HEK293 (cell line): ENCODE data around the gene DNASE1L3.

Experiments used
- CTCF ChIA-PET: fragments of 350-600 bp; formaldehyde crosslinking; extraction: SDS; loops from one replicate; lab custom pipeline; 2021; ENCODE audit warnings: antibody characterized with exemption; lab: Yijun Ruan, JAX
- POLR2A ChIA-PET: fragments of 300-600 bp; formaldehyde crosslinking; extraction: SDS; loops from one replicate; lab custom pipeline; 2020; ENCODE audit warnings: antibody characterized with exemption, inconsistent platforms; lab: Yijun Ruan, JAX
- H3K27ac ChIP-seq: fragments of 200-500 bp; sonication (Bioruptor generic); 2 replicates; pipeline ENCODE4 v1.5.1; 2014; ENCODE audit warnings: low read depth, low read length, control low read depth, inconsistent platforms; ENCODE audit errors: extremely low read depth
- H3K36me3 ChIP-seq, 2 experiments: fragments of 200-500 bp in 1 of 2; sonication (Bioruptor generic) in 1 of 2; 1 replicate in 1 of 2; 2 replicates in 1 of 2; pipeline ENCODE4 v1.5.1; 2014 to 2017; ENCODE audit warnings: inconsistent platforms in 2 of 2, low read length in 2 of 2; ENCODE audit not compliant: control insufficient read depth in 2 of 2, insufficient read depth in 1 of 2
- H3K4me1 ChIP-seq: fragments of 200-500 bp; sonication (Bioruptor generic); 2 replicates; pipeline ENCODE4 v1.5.1; 2014; ENCODE audit warnings: mild to moderate bottlenecking, low read length, inconsistent platforms; ENCODE audit not compliant: control insufficient read depth, insufficient read depth
- H3K4me3 ChIP-seq: 2 replicates; pipeline ENCODE4 v1.5.1; 2011; ENCODE audit warnings: low read depth, mild to moderate bottlenecking, control low read depth, low read length, moderate library complexity
- H3K9me3 ChIP-seq: fragments of 200-500 bp; sonication (Bioruptor generic); 2 replicates; pipeline ENCODE4 v1.5.1; 2014; ENCODE audit warnings: low read depth, low read length, inconsistent platforms; ENCODE audit not compliant: control insufficient read depth, insufficient read depth
- MEIS1 ChIP-seq: sonication (generic); formaldehyde crosslinking; IDR thresholded peaks from 2 replicates; pipeline ENCODE4 v1.8.1; 2022; ENCODE audit warnings: missing genetic modification reagents, mild to moderate bottlenecking, borderline replicate concordance
- PBX3 ChIP-seq: sonication (generic); formaldehyde crosslinking; IDR thresholded peaks from 2 replicates; pipeline ENCODE4 v1.8.1; 2022; ENCODE audit warnings: mild to moderate bottlenecking, moderate library complexity, missing genetic modification reagents
- SCRT2 ChIP-seq: fragments of 450-650 bp; formaldehyde crosslinking; IDR thresholded peaks from 2 replicates; pipeline ENCODE4 v1.5.1; 2016; ENCODE audit warnings: missing biosample characterization, missing genetic modification characterization
- ZBTB11 ChIP-seq: fragments of 450-650 bp; formaldehyde crosslinking; conservative IDR thresholded peaks from 2 replicates; pipeline ENCODE4 v1.5.1; 2016; ENCODE audit warnings: low read depth, missing biosample characterization, missing genetic modification characterization
- ZBTB8A ChIP-seq: fragments of 450-650 bp; formaldehyde crosslinking; IDR thresholded peaks from 2 replicates; pipeline ENCODE4 v1.5.1; 2016; ENCODE audit warnings: missing biosample characterization, missing genetic modification characterization
- ZFP3 ChIP-seq: fragments of 450-650 bp; formaldehyde crosslinking; IDR thresholded peaks from 2 replicates; pipeline ENCODE4 v1.5.1; 2016; ENCODE audit warnings: low read depth, missing biosample characterization, missing genetic modification characterization
- ZNF132 ChIP-seq: fragments of 450-650 bp; formaldehyde crosslinking; IDR thresholded peaks from 2 replicates; pipeline ENCODE4 v1.5.1; 2017; ENCODE audit warnings: missing biosample characterization, missing genetic modification characterization, borderline replicate concordance
- ZNF133 ChIP-seq: fragments of 450-650 bp; formaldehyde crosslinking; IDR thresholded peaks from 2 replicates; pipeline ENCODE4 v1.5.1; 2016; ENCODE audit warnings: missing biosample characterization, missing genetic modification characterization
- ZNF560 ChIP-seq: fragments of 450-650 bp; formaldehyde crosslinking; IDR thresholded peaks from 2 replicates; pipeline ENCODE4 v1.5.1; 2017; ENCODE audit warnings: missing biosample characterization, missing genetic modification characterization, borderline replicate concordance
- ZNF580 ChIP-seq: fragments of 450-650 bp; formaldehyde crosslinking; IDR thresholded peaks from 2 replicates; pipeline ENCODE4 v1.5.1; 2016; ENCODE audit warnings: missing biosample characterization, missing genetic modification characterization
- ZNF692 ChIP-seq: fragments of 450-650 bp; formaldehyde crosslinking; IDR thresholded peaks from 2 replicates; pipeline ENCODE4 v1.5.1; 2016; ENCODE audit warnings: missing biosample characterization, missing genetic modification characterization
- ZNF701 ChIP-seq: fragments of 450-650 bp; formaldehyde crosslinking; IDR thresholded peaks from 2 replicates; pipeline ENCODE4 v1.5.1; 2016; ENCODE audit warnings: missing biosample characterization, missing genetic modification characterization
- TF ChIP-seq, protein P1 (sequence below): fragments of 450-650 bp; formaldehyde crosslinking; IDR thresholded peaks from 2 replicates; pipeline ENCODE4 v1.5.1; 2016; ENCODE audit warnings: missing biosample characterization, missing genetic modification characterization
- TF ChIP-seq, protein P2 (sequence below): fragments of 450-650 bp; formaldehyde crosslinking; IDR thresholded peaks from 2 replicates; pipeline ENCODE4 v1.5.1; 2016; ENCODE audit warnings: missing biosample characterization, missing genetic modification characterization, borderline replicate concordance
- TF ChIP-seq, protein P3 (sequence below): fragments of 450-650 bp; formaldehyde crosslinking; IDR thresholded peaks from 2 replicates; pipeline ENCODE4 v1.5.1; 2016; ENCODE audit warnings: missing biosample characterization, missing genetic modification characterization
- TF ChIP-seq, protein P4 (sequence below): fragments of 450-650 bp; formaldehyde crosslinking; IDR thresholded peaks from 2 replicates; pipeline ENCODE4 v1.5.1; 2016; ENCODE audit warnings: missing biosample characterization, missing genetic modification characterization, borderline replicate concordance

Gene DNASE1L3

GRCh38 chr3:58152225-58153015 is 58.4 kb downstream of the DNASE1L3 start:
- ChIA-PET POLR2A (no interaction called here), CTCF (interaction anchor here (1.0 kb wide), 1 partner anchor 25 kb away, joined by 4 read pairs; no protein-coding TSS in a partner anchor)
- TF ChIP-seq, protein P1, sequence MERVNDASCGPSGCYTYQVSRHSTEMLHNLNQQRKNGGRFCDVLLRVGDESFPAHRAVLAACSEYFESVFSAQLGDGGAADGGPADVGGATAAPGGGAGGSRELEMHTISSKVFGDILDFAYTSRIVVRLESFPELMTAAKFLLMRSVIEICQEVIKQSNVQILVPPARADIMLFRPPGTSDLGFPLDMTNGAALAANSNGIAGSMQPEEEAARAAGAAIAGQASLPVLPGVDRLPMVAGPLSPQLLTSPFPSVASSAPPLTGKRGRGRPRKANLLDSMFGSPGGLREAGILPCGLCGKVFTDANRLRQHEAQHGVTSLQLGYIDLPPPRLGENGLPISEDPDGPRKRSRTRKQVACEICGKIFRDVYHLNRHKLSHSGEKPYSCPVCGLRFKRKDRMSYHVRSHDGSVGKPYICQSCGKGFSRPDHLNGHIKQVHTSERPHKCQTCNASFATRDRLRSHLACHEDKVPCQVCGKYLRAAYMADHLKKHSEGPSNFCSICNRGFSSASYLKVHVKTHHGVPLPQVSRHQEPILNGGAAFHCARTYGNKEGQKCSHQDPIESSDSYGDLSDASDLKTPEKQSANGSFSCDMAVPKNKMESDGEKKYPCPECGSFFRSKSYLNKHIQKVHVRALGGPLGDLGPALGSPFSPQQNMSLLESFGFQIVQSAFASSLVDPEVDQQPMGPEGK (tag by site-specific recombination): no peak
- TF ChIP-seq ZNF132 (no peak), ZNF692 (no peak), ZNF560 (tag by site-specific recombination) (no peak), ZNF133 (tag by site-specific recombination) (no peak), SCRT2 (tag by site-specific recombination) (no peak), ZBTB11 (tag by site-specific recombination) (no peak), MEIS1 (no peak), ZNF701 (tag by site-specific recombination) (no peak), ZFP3 (tag by site-specific recombination) (no peak), PBX3 (CRISPR knock-in tag) (no peak), ZBTB8A (no peak), ZNF580 (no peak)
- TF ChIP-seq, protein P2, sequence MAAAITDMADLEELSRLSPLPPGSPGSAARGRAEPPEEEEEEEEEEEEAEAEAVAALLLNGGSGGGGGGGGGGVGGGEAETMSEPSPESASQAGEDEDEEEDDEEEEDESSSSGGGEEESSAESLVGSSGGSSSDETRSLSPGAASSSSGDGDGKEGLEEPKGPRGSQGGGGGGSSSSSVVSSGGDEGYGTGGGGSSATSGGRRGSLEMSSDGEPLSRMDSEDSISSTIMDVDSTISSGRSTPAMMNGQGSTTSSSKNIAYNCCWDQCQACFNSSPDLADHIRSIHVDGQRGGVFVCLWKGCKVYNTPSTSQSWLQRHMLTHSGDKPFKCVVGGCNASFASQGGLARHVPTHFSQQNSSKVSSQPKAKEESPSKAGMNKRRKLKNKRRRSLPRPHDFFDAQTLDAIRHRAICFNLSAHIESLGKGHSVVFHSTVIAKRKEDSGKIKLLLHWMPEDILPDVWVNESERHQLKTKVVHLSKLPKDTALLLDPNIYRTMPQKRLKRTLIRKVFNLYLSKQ (tag by site-specific recombination): no peak
- TF ChIP-seq, protein P3, sequence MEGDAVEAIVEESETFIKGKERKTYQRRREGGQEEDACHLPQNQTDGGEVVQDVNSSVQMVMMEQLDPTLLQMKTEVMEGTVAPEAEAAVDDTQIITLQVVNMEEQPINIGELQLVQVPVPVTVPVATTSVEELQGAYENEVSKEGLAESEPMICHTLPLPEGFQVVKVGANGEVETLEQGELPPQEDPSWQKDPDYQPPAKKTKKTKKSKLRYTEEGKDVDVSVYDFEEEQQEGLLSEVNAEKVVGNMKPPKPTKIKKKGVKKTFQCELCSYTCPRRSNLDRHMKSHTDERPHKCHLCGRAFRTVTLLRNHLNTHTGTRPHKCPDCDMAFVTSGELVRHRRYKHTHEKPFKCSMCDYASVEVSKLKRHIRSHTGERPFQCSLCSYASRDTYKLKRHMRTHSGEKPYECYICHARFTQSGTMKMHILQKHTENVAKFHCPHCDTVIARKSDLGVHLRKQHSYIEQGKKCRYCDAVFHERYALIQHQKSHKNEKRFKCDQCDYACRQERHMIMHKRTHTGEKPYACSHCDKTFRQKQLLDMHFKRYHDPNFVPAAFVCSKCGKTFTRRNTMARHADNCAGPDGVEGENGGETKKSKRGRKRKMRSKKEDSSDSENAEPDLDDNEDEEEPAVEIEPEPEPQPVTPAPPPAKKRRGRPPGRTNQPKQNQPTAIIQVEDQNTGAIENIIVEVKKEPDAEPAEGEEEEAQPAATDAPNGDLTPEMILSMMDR (tag by site-specific recombination): no peak
- TF ChIP-seq, protein P4, sequence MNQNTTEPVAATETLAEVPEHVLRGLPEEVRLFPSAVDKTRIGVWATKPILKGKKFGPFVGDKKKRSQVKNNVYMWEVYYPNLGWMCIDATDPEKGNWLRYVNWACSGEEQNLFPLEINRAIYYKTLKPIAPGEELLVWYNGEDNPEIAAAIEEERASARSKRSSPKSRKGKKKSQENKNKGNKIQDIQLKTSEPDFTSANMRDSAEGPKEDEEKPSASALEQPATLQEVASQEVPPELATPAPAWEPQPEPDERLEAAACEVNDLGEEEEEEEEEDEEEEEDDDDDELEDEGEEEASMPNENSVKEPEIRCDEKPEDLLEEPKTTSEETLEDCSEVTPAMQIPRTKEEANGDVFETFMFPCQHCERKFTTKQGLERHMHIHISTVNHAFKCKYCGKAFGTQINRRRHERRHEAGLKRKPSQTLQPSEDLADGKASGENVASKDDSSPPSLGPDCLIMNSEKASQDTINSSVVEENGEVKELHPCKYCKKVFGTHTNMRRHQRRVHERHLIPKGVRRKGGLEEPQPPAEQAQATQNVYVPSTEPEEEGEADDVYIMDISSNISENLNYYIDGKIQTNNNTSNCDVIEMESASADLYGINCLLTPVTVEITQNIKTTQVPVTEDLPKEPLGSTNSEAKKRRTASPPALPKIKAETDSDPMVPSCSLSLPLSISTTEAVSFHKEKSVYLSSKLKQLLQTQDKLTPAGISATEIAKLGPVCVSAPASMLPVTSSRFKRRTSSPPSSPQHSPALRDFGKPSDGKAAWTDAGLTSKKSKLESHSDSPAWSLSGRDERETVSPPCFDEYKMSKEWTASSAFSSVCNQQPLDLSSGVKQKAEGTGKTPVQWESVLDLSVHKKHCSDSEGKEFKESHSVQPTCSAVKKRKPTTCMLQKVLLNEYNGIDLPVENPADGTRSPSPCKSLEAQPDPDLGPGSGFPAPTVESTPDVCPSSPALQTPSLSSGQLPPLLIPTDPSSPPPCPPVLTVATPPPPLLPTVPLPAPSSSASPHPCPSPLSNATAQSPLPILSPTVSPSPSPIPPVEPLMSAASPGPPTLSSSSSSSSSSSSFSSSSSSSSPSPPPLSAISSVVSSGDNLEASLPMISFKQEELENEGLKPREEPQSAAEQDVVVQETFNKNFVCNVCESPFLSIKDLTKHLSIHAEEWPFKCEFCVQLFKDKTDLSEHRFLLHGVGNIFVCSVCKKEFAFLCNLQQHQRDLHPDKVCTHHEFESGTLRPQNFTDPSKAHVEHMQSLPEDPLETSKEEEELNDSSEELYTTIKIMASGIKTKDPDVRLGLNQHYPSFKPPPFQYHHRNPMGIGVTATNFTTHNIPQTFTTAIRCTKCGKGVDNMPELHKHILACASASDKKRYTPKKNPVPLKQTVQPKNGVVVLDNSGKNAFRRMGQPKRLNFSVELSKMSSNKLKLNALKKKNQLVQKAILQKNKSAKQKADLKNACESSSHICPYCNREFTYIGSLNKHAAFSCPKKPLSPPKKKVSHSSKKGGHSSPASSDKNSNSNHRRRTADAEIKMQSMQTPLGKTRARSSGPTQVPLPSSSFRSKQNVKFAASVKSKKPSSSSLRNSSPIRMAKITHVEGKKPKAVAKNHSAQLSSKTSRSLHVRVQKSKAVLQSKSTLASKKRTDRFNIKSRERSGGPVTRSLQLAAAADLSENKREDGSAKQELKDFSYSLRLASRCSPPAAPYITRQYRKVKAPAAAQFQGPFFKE (tag by site-specific recombination): no peak
- Histone ChIP-seq H3K4me3 (no peak overlapping the region), H3K27ac (no peak overlapping the region), H3K4me1 (no peaks in the 10 kb centered on the region), H3K9me3 (no peaks in the 10 kb centered on the region), H3K36me3 (peaks cover 0 to 90% of the 10 kb centered on the region in 2 experiments; a peak in 1 of 3 replicates)
